ENCODE measurements around the gene C22orf42. TPM values are rescaled to one million over a fixed set of nuclear protein-coding genes. Genes with fewer than 3 reads are reported as not detected.

Gene C22orf42
- total RNA-seq, 1 experiment from 2014 or later: not detected

DNA sequence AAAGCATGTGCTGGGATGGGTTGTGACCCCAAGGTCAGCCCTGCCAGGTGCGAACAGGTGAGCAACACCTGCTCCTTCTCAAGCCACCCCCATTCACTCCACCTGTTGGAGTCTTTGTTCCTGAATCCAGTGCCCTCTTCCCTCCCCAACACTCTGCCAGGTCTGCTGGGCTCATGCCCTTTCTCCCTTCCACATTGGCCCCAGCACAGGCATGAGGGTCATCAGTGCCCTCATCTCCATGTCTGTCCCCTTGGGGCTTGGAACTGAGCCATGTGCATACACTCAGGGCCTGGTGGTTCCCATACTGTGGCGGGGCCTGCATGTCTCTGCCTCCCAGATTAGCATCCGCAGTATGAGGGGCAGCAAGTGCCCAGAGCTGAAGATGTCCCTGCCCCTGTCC lies 26.7 kb upstream of the C22orf42 start:
- Histone ChIP-seq H3K4me1 (ENCODE audit: insufficient read depth, low read length) (no peaks in the 10 kb centered on the region), H3K9ac (ENCODE audit: extremely low read depth, insufficient read length, low read length) (no peak overlapping the region), H2BK20ac (ENCODE audit: low read depth, low read length, poor library complexity, severe bottlenecking) (no peak overlapping the region), H3K23ac (ENCODE audit: insufficient read length, low read depth, low read length) (no peak overlapping the region), H3K23me2 (ENCODE audit: insufficient read length, low read depth, low read length, poor library complexity, severe bottlenecking) (no peaks in the 10 kb centered on the region), H2BK5ac (ENCODE audit: insufficient read length, low read length) (no peak overlapping the region), H3K27ac (ENCODE audit: insufficient read length, low read depth, low read length) (no peak overlapping the region), H2AFZ (ENCODE audit: low read length) (no peak overlapping the region), H3K4ac (ENCODE audit: low read depth, low read length) (no peak overlapping the region), H3K56ac (ENCODE audit: insufficient read length, low read depth, low read length) (no peak overlapping the region), H4K20me1 (ENCODE audit: control insufficient read depth, insufficient read depth, insufficient read length) (peaks cover 2% of the 10 kb centered on the region), H2BK15ac (ENCODE audit: low read depth, low read length) (no peak overlapping the region), H3T11ph (ENCODE audit: low read length) (no peak overlapping the region), H3K9me3 (ENCODE audit: control insufficient read depth, low read depth, low read length) (no peaks in the 10 kb centered on the region), H4K5ac (ENCODE audit: insufficient read length, low read depth, low read length) (no peak overlapping the region), H3K14ac (ENCODE audit: insufficient read depth, low read length) (no peak overlapping the region), H3K4me2 (ENCODE audit: insufficient read depth, insufficient read length, low read length) (no peak overlapping the region), H4K91ac (ENCODE audit: insufficient read length, low read depth, low read length) (no peak overlapping the region), H3K79me1 (ENCODE audit: insufficient read depth, low read depth, low read length, poor library complexity, severe bottlenecking) (no peaks in the 10 kb centered on the region), H2BK120ac (ENCODE audit: low read depth, low read length, poor library complexity, severe bottlenecking) (no peak overlapping the region), H2BK12ac (ENCODE audit: insufficient read length, low read depth, low read length) (no peak overlapping the region), H3K18ac (ENCODE audit: insufficient read length, low read depth, low read length) (no peak overlapping the region), H2AK5ac (ENCODE audit: insufficient read length, low read length) (no peak overlapping the region), H3K27me3 (ENCODE audit: insufficient read depth, low read length) (no peaks in the 10 kb centered on the region), H4K8ac (replicated peaks; ENCODE audit: insufficient read length, low read depth, low read length) (no peak overlapping the region), H3K79me2 (ENCODE audit: insufficient read depth, low read length) (no peaks in the 10 kb centered on the region)
- Mint-ChIP-seq H3K36me3 (ENCODE audit: insufficient read depth in 1 of 3, low read depth in 3 of 3) (no peaks in the 10 kb centered on the region; a peak in 1 of 7 replicates), H3K9me3 (no peaks in the 10 kb centered on the region), H3K4me1 (no peaks in the 10 kb centered on the region), H3K4me3 (no peak overlapping the region), H3K27me3 (ENCODE audit: low read depth) (peaks cover 64% of the 10 kb centered on the region), H3K27ac (no peak overlapping the region)
- WGBS (ENCODE audit: extremely low coverage, insufficient read length, low lambda C conversion rate): no CpG with 5 or more reads among the region's 3 CpGs
- no peak for DNase-seq
- TF ChIP-seq, protein P1, sequence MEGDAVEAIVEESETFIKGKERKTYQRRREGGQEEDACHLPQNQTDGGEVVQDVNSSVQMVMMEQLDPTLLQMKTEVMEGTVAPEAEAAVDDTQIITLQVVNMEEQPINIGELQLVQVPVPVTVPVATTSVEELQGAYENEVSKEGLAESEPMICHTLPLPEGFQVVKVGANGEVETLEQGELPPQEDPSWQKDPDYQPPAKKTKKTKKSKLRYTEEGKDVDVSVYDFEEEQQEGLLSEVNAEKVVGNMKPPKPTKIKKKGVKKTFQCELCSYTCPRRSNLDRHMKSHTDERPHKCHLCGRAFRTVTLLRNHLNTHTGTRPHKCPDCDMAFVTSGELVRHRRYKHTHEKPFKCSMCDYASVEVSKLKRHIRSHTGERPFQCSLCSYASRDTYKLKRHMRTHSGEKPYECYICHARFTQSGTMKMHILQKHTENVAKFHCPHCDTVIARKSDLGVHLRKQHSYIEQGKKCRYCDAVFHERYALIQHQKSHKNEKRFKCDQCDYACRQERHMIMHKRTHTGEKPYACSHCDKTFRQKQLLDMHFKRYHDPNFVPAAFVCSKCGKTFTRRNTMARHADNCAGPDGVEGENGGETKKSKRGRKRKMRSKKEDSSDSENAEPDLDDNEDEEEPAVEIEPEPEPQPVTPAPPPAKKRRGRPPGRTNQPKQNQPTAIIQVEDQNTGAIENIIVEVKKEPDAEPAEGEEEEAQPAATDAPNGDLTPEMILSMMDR (conservative IDR thresholded peaks at IDR 0.05): no peak

Measured in H9 (cell line).